Measurements from ENCODE around the gene OBSCN. TPM values are rescaled to one million over a fixed set of nuclear protein-coding genes. Genes with fewer than 3 reads are reported as not detected.

OBSCN gene
- total and polyA plus RNA-seq, 2 of the 13 experiments (the other 11 are each of a cell fraction or from before 2014, with no cell fraction given) = 0.20 TPM

DNA sequence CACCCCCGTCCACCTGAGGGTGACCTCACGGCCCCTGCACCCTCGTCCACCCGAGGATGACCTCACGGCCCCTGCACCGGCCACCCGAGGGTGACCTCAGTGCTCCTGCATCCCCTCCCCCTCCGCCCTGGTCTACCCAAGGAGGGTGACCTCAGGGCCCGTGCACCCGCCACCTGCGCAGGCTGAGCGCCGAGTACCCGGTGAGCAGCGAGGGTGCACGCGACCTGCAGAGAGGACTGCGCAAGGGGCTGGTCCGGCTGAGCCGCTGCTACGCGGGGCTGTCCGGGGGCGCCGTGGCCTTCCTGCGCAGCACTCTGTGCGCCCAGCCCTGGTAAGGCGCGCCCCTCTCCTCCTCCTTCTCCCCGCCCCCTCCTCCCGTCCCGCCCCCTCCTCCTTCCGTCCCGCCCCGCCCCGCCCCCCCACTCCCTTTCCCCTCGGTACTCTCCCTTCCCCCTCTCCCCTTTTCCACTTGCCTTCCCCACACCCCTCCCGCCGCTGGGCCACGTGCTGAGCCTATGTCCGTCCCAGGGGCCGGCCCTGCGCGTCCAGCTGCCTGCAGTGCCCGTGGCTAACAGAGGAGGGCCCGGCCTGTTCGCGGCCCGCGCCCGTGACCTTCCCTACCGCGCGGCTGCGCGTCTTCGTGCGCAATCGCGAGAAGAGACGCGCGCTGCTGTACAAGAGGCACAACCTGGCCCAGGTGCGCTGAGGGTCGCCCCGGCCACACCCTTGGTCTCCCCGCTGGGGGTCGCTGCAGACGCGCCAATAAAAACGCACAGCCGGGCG lies 170.4 kb downstream of the OBSCN start:
- TF ChIP-seq HNRNPK (IDR thresholded peaks at IDR 0.05; ENCODE audit: low read depth, low read length, poor library complexity, severe bottlenecking) (peak; percentile 28), STAG1 (CRISPR knock-in tag; IDR thresholded peaks at IDR 0.05) (0 out of 2 replicates have a peak, but pooled peaks have one; percentile 17), CREB1 (IDR thresholded peaks at IDR 0.05) (0 out of 2 replicates have a peak, but pooled peaks have one; percentile 12), CREB1 (CRISPR knock-in tag; IDR thresholded peaks at IDR 0.05) (no peak), PCBP1 (IDR thresholded peaks at IDR 0.05; ENCODE audit: borderline replicate concordance, low read depth, low read length) (no peak), SATB2 (CRISPR knock-in tag; IDR thresholded peaks at IDR 0.05) (no peak)
- TF ChIP-seq, protein P1, sequence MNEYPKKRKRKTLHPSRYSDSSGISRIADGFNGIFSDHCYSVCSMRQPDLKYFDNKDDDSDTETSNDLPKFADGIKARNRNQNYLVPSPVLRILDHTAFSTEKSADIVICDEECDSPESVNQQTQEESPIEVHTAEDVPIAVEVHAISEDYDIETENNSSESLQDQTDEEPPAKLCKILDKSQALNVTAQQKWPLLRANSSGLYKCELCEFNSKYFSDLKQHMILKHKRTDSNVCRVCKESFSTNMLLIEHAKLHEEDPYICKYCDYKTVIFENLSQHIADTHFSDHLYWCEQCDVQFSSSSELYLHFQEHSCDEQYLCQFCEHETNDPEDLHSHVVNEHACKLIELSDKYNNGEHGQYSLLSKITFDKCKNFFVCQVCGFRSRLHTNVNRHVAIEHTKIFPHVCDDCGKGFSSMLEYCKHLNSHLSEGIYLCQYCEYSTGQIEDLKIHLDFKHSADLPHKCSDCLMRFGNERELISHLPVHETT (CRISPR knock-in tag; conservative IDR thresholded peaks at IDR 0.05) = no peak
- TF ChIP-seq, protein P2, sequence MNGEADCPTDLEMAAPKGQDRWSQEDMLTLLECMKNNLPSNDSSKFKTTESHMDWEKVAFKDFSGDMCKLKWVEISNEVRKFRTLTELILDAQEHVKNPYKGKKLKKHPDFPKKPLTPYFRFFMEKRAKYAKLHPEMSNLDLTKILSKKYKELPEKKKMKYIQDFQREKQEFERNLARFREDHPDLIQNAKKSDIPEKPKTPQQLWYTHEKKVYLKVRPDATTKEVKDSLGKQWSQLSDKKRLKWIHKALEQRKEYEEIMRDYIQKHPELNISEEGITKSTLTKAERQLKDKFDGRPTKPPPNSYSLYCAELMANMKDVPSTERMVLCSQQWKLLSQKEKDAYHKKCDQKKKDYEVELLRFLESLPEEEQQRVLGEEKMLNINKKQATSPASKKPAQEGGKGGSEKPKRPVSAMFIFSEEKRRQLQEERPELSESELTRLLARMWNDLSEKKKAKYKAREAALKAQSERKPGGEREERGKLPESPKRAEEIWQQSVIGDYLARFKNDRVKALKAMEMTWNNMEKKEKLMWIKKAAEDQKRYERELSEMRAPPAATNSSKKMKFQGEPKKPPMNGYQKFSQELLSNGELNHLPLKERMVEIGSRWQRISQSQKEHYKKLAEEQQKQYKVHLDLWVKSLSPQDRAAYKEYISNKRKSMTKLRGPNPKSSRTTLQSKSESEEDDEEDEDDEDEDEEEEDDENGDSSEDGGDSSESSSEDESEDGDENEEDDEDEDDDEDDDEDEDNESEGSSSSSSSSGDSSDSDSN (CRISPR knock-in tag; IDR thresholded peaks at IDR 0.05) = no peak
- TF ChIP-seq, protein P3, sequence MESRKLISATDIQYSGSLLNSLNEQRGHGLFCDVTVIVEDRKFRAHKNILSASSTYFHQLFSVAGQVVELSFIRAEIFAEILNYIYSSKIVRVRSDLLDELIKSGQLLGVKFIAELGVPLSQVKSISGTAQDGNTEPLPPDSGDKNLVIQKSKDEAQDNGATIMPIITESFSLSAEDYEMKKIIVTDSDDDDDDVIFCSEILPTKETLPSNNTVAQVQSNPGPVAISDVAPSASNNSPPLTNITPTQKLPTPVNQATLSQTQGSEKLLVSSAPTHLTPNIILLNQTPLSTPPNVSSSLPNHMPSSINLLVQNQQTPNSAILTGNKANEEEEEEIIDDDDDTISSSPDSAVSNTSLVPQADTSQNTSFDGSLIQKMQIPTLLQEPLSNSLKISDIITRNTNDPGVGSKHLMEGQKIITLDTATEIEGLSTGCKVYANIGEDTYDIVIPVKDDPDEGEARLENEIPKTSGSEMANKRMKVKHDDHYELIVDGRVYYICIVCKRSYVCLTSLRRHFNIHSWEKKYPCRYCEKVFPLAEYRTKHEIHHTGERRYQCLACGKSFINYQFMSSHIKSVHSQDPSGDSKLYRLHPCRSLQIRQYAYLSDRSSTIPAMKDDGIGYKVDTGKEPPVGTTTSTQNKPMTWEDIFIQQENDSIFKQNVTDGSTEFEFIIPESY (CRISPR knock-in tag; IDR thresholded peaks at IDR 0.05) = 0 out of 2 replicates have a peak, but pooled peaks have one; percentile 34
- H3K27me3 ChIP-seq (ENCODE audit: control insufficient read depth in 1 of 2, insufficient read depth in 2 of 2, low read length in 2 of 2) = no peaks in the 10 kb centered on the region; a peak in 1 of 5 replicates
- in situ Hi-C loops (cut with HindIII; ENCODE audit: extremely low pct_ligation_motif_present, low pct_unique_long_range_greater_than_20kb) = no loop called here
- H3K9ac ChIP-seq (ENCODE audit: insufficient read depth, low read depth, low read length) = no peak overlapping the region
- H3K4me3 ChIP-seq (replicated peaks in 1 of 3; ENCODE audit: insufficient read depth in 1 of 3, low read depth in 2 of 3, low read length in 3 of 3) = no peak overlapping the region
- H3K4me1 ChIP-seq (ENCODE audit: insufficient read depth, low read length) = no peaks in the 10 kb centered on the region
- no TSS peak for BruUV-seq (replicated peaks)
- H2AFZ ChIP-seq (ENCODE audit: low read length) = no peak overlapping the region
- no peaks in the 10 kb centered on the region for H3K36me3 ChIP-seq (replicated peaks in 1 of 2; ENCODE audit: control insufficient read depth in 1 of 2, insufficient read depth in 2 of 2, low read length in 2 of 2)
- DNase-seq (ENCODE audit: low spot score) (no peak), ATAC-seq (no peak), FAIRE-seq (no peak)
- no peaks in the 10 kb centered on the region for H4K20me1 ChIP-seq (ENCODE audit: insufficient read depth, low read length)
- no peak overlapping the region for H3K4me2 ChIP-seq (ENCODE audit: low read depth, low read length)
- no peaks in the 10 kb centered on the region for H3K9me3 ChIP-seq (ENCODE audit: low read length)
- H3K79me2 ChIP-seq (ENCODE audit: insufficient read depth, low read length) = no peaks in the 10 kb centered on the region
- CTCF ChIA-PET (ENCODE audit: low intra/inter-chr PET ratio, low total read pairs) = no interaction called here
- H3K27ac ChIP-seq (ENCODE audit: extremely low read length, insufficient read depth, low read length) = no peak overlapping the region
- whole genome bisulfite sequencing (ENCODE audit: low lambda C conversion rate) = 80% methylated on average over 63 of the region's 73 CpGs
- intact Hi-C loops (cut with micrococcal nuclease; ENCODE audit: unreplicated experiment) = no loop called here
- POLR2A ChIA-PET = no interaction called here
